SK-N-SH treated with all-trans-retinoic acid at 6 μM for 48 hours (cell line): ENCODE data around the gene GNPTAB.

Experiments used
- ARNTL ChIP-seq: fragments of 450-650 bp; formaldehyde crosslinking; IDR thresholded peaks from 2 replicates; pipeline ENCODE4 v1.5.0; 2020; ENCODE audit warnings: low read depth, mild to moderate bottlenecking, moderate library complexity, borderline replicate concordance
- BACH2 ChIP-seq: fragments of 250-450 bp; sonication (Bioruptor Pico); IDR thresholded peaks from 2 replicates; pipeline ENCODE4 v1.9.0; 2021; ENCODE audit warnings: mild to moderate bottlenecking, borderline replicate concordance
- CSDC2 ChIP-seq: fragments of 250-450 bp; sonication (Bioruptor Pico); IDR thresholded peaks from 2 replicates; pipeline ENCODE4 v1.5.0; 2020; ENCODE audit warnings: mild to moderate bottlenecking, moderate library complexity
- PPARA ChIP-seq: fragments of 250-450 bp; sonication (Bioruptor Pico); IDR thresholded peaks from 2 replicates; pipeline ENCODE4 v1.5.0; 2020; ENCODE audit warnings: mild to moderate bottlenecking, borderline replicate concordance
- RARB ChIP-seq: fragments of 250-450 bp; sonication (Bioruptor Pico); IDR thresholded peaks from 2 replicates; pipeline ENCODE4 v1.8.0; 2021; ENCODE audit warnings: mild to moderate bottlenecking, moderate library complexity
- TCF4 ChIP-seq: fragments of 250-450 bp; sonication (Bioruptor Pico); IDR thresholded peaks from 2 replicates; pipeline ENCODE4 v1.8.0; 2021; ENCODE audit warnings: mild to moderate bottlenecking, moderate library complexity, borderline replicate concordance
- ZC3H10 ChIP-seq: fragments of 250-450 bp; sonication (Bioruptor Pico); IDR thresholded peaks from 2 replicates; pipeline ENCODE4 v1.5.1; 2021; ENCODE audit warnings: mild to moderate bottlenecking, moderate library complexity
- ZFP3 ChIP-seq: fragments of 250-450 bp; sonication (Bioruptor Pico); IDR thresholded peaks from 2 replicates; pipeline ENCODE4 v1.5.0; 2020; ENCODE audit warnings: mild to moderate bottlenecking, moderate library complexity
- ZFP30 ChIP-seq: fragments of 450-650 bp; formaldehyde crosslinking; IDR thresholded peaks from 2 replicates; pipeline ENCODE4 v1.5.0; 2022; ENCODE audit warnings: mild to moderate bottlenecking, moderate library complexity
- TF ChIP-seq, protein P1 (sequence below): fragments of 250-450 bp; sonication (Bioruptor Pico); IDR thresholded peaks from 2 replicates; pipeline ENCODE4 v1.8.0; 2021; ENCODE audit warnings: low read depth, mild to moderate bottlenecking, moderate library complexity, borderline replicate concordance

DNA sequence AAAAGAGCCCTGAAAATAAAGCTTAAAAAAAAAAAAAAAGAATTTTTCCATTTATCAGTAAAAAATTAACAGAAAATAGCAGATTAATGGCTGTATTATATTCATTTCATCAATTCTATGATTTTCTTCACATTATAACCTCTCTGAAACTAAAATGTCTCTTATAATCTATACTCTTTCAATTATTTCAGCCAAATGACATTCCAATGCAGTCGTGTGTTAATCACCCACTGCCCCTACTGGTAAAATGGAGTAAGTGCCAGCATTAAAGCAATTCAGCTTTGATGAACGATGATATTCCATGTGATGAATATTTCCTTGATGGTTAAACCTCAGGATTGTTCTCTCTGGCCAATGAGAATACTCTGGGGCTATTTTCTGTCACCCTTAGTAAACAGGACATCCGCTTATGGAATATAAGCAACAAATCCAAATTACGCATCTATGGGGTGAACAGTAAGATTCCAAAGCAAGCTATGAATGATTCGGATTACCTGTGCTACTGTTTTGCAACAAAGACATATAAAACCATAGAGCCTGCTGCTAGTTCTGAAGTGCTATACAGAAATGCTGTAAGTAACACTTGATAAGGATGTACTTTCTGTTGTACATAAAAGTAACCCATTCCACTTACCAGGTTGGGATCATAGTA lies 71.2 kb downstream of the GNPTAB start:
- TF ChIP-seq ZFP3 (no peak), RARB (CRISPR knock-in tag) (no peak), ZFP30 (CRISPR knock-in tag) (no peak), TCF4 (CRISPR knock-in tag) (no peak), PPARA (CRISPR knock-in tag) (no peak), ARNTL (CRISPR knock-in tag) (no peak), BACH2 (CRISPR knock-in tag) (no peak), ZC3H10 (CRISPR knock-in tag) (no peak), CSDC2 (CRISPR knock-in tag) (no peak)
- TF ChIP-seq, protein P1, sequence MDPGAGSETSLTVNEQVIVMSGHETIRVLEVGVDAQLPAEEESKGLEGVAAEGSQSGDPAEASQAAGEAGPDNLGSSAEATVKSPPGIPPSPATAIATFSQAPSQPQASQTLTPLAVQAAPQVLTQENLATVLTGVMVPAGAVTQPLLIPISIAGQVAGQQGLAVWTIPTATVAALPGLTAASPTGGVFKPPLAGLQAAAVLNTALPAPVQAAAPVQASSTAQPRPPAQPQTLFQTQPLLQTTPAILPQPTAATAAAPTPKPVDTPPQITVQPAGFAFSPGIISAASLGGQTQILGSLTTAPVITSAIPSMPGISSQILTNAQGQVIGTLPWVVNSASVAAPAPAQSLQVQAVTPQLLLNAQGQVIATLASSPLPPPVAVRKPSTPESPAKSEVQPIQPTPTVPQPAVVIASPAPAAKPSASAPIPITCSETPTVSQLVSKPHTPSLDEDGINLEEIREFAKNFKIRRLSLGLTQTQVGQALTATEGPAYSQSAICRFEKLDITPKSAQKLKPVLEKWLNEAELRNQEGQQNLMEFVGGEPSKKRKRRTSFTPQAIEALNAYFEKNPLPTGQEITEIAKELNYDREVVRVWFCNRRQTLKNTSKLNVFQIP: no peak
